ENCODE data around the gene AP3S2. TPM values are rescaled to one million over a fixed set of nuclear protein-coding genes. Genes with fewer than 3 reads are reported as not detected.
A peak's percentile ranks its signal among the peaks of the same experiment; 100 is the strongest.

AP3S2 gene
- polyA plus RNA-seq, 1 donor (not counting 4 experiments of a cell fraction or from before 2014, with no cell fraction given), result 34.6 TPM

DNA sequence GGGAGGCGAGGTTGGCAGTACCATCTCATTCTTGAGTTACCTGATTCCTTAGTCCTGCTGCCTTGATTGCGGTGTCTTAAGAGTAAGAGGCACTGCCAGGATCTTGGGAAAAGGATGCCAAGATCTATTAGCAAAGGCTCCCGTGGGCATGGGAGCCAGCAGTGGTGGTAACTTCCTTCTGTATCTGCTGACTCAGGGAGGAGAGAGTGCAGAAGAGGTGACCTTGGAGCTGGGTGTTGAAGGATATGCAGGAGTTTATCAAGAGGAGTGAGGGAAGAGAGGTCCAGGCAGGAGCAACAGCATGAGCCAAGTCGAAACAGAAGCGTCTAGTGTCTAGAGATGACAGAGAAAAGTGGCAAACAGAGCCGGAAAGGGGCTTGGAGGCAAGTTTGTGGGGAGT, 113.2 kb downstream of the AP3S2 start:
- DNase-seq (ENCODE audit: low read depth, low spot score) (no peak), FAIRE-seq (no peak)
- Histone ChIP-seq H4K20me1 (ENCODE audit: control insufficient read depth, extremely low read depth, insufficient read depth, low read length) (no peaks in the 10 kb centered on the region), H3K4me1 (ENCODE audit: control insufficient read depth, extremely low read depth, insufficient read depth, low read length) (peaks cover 40% of the 10 kb centered on the region), H2AFZ (ENCODE audit: control insufficient read depth, low read length) (peak overlapping the region; percentile 27), H3K9me3 (ENCODE audit: control insufficient read depth, low read depth, low read length) (no peaks in the 10 kb centered on the region), H3K9ac (ENCODE audit: control insufficient read depth, extremely low read depth, insufficient read depth, low read length) (peak overlapping the region; percentile 82), H3K27ac (ENCODE audit: control insufficient read depth, insufficient read depth, low read length) (peak overlapping the region; percentile 99), H3K4me2 (ENCODE audit: control insufficient read depth, extremely low read depth, insufficient read depth, low read depth, low read length) (no peak overlapping the region), H3K9me1 (ENCODE audit: control insufficient read depth, extremely low read depth, insufficient read depth, low read length) (peaks cover 2% of the 10 kb centered on the region), H3K27me3 (ENCODE audit: control insufficient read depth, extremely low read depth, insufficient read depth, low read length) (no peaks in the 10 kb centered on the region), H3K79me2 (ENCODE audit: control insufficient read depth, insufficient read depth, low read length) (no peaks in the 10 kb centered on the region), H3K36me3 (ENCODE audit: control insufficient read depth in 2 of 2, extremely low read depth in 1 of 2, insufficient read depth in 2 of 2, low read length in 2 of 2) (no peaks in the 10 kb centered on the region), H3K4me3 (ENCODE audit: control insufficient read depth in 2 of 3, extremely low read depth in 1 of 3, insufficient read depth in 2 of 3, low read depth in 1 of 3, low read length in 3 of 3) (no peak overlapping the region)
- TF ChIP-seq CTCF (optimal IDR thresholded peaks at IDR 0.05 in 1 of 3, IDR thresholded peaks at IDR 0.05 in 1 of 3, conservative IDR thresholded peaks at IDR 0.05 in 1 of 3; ENCODE audit: extremely low read depth in 1 of 3, insufficient read depth in 2 of 3, low read length in 3 of 3) (no peak), EZH2 (IDR thresholded peaks at IDR 0.05; ENCODE audit: low read length) (no peak)
- dilution Hi-C loops (cut with MboI; ENCODE audit: extremely low pct_ligation_motif_present, low sequenced_read_pairs), result no loop called here

Small RNAs within 50 kb of the gene (small RNA-seq; reads per million reads assigned to genes)
- gene MIR5009 (ENCODE audit: insufficient read length in 3 of 3, low read depth in 3 of 3, low replicate concordance in 1 of 3) (0 to 0.33 (median 0) reads per million in 3 experiments), gene MIR5094 (ENCODE audit: insufficient read length in 3 of 3, low read depth in 3 of 3, low replicate concordance in 1 of 3) (0.20 to 2.0 (median 2.0) reads per million in 3 experiments), gene RNU6-1111P (ENCODE audit: insufficient read length in 3 of 3, low read depth in 3 of 3, low replicate concordance in 1 of 3) (0 reads per million in 3 experiments), gene RNU7-111P (ENCODE audit: insufficient read length in 3 of 3, low read depth in 3 of 3, low replicate concordance in 1 of 3) (0 reads per million in 3 experiments)

Other genes with a start within 250 kb of the AP3S2 start
- 0.54 to 0.82 TPM (median 0.75 TPM) in 3 replicates for gene KIF7, start 238.5 kb downstream of the AP3S2 start, polyA plus RNA-seq
- 0.24 to 0.30 TPM in 2 of 3 replicates, not detected in the other for gene PLIN1, start 214.6 kb downstream of the AP3S2 start, polyA plus RNA-seq
- 4.0 to 6.0 TPM (median 5.9 TPM) in 3 replicates for gene PEX11A, start 203.2 kb downstream of the AP3S2 start, polyA plus RNA-seq
- gene WDR93, start 203.2 kb downstream of the AP3S2 start, polyA plus RNA-seq, result 0.05 to 0.08 TPM in 2 of 3 replicates, not detected in the other
- gene MESP1, start 142.7 kb downstream of the AP3S2 start, polyA plus RNA-seq, result 0.05 TPM in 1 of 3 replicates, not detected in the others
- 0.16 to 0.39 TPM (median 0.22 TPM) in 3 replicates for gene MESP2, start 117.7 kb downstream of the AP3S2 start, polyA plus RNA-seq
- 0.59 to 5.2 TPM (median 1.00 TPM) in 3 replicates for gene ANPEP, start 79.1 kb downstream of the AP3S2 start, polyA plus RNA-seq
- 6.2 to 10.1 TPM (median 9.0 TPM) in 3 replicates for gene ARPIN, start 19.0 kb upstream of the AP3S2 start, polyA plus RNA-seq
- 3.9 to 5.4 TPM (median 4.5 TPM) in 3 replicates for gene ZNF710, start 107.3 kb upstream of the AP3S2 start, polyA plus RNA-seq
- 23.5 to 28.3 TPM (median 27.9 TPM) in 3 replicates for gene IDH2, start 208.5 kb upstream of the AP3S2 start, polyA plus RNA-seq